Stimulated activated CD8-positive, alpha-beta memory T cell treated with anti-CD3 and anti-CD28 coated beads, Interleukin-7, amount 100 ng/mL, for 4 hours (primary cell): ENCODE measurements around the gene MIER2.
"Not testable (repeated sequence)": the region's sequence is repeated elsewhere in the genome, so short reads cannot be mapped to it uniquely, and the experiment has no call there.

Experiments
- DNase-seq, 2 donors: peaks; one replicate each; pipeline ENCODE4 v3.0.0-alpha.2; 2020; ENCODE audit warnings: low read depth in 2 of 2

Gene MIER2

GRCh38 chr19:359653-359925 lies 15.0 kb upstream of the MIER2 start:
- no peak for DNase-seq

DNA sequence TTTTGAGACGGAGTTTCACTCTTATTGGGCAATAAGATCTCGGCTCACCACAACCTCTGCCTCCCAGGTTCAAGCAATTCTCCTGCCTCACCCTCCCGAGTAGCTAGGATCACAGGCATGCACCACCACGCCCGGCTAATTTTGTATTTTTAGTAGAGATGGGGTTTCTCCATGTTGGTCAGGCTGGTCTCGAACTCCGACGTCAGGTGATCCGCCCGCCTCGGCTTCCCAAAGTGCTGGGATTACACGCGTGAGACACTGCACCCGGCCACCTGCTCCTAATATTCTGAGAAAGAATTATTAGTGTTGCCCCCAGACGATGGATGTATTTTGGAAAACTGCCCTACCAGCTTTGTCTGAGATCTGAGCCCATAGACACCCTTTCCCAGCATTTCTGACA lies 10.9 kb upstream of the MIER2 start:
- not testable (repeated sequence) for DNase-seq

- no peak for DNase-seq
These were observed 10.5 kb upstream of the MIER2 start for GRCh38 chr19:355134-355533.

- no peak for DNase-seq
These were observed 7.5 kb upstream of the MIER2 start for GRCh38 chr19:351976-352625.

DNA sequence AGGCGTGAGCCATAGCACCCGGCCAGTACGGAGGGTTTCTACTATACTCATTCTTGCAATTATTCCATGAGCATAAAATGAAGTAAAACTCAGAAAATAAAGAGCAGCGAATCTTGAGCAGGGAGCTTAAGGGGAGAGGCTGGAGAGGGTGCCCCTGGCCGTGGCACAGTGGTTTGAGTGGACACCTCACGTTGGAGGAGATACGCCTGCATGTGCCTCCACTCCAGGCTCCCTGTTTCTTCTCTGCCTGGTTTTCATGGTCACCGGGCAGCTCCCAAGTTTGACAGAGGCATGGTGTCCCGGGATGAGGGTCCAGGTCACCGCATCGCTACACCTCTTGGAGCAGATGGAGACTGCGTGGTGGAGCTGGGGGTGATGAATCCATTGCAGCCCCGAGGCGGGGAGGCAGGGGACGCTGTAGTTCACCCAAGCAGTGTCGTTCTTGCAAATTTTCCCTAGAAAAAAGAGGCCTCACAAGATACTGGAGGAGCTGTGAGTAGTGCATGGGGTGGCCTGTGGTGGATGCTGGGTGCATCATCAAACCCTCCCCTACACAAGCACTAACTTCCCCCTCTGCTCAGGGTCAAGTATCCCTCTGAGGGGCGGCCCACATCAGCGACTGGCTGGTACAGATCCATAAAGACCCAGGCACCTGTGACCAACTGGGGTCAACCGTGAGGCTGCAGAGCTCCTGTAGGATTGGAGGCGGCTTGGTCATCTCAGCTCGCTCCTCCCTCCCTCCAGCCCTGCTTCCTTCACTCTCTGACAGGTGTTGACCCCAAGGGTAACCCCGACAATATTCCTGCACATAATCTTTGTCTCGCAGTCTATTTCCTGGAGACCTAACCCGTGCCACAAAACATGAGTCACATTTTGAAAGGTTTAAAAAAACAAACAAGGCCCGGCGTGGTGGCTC lies 3.6 kb upstream of the MIER2 start:
- no peak for DNase-seq

DNA sequence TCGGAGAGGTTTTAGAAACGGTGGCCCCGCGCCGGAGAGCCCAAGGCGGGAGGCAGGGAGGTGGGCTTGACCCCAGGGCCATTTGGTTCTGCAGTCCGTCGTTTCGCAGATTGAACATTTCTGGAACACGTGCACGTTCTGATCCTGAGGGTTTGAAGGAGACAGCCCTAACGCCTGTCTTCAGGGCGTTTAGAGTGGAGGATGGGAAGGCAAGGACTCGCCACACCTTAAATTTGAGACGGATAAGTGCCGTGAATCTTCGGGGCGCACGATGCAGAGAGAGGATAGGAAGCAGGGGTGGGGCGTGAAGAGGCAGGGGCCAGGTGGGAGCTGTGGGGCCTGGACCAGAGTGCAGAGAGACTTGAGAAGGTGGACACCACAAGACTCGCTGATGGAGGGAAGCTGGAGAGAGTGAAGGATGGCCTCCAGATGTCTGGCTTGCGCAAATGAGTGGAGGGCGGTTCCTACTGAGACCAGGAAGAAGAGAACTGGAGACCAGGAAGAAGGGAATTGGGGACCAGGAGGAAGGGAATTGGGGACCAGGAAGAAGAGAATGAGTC lies 804 bp upstream of the MIER2 start:
- no peak for DNase-seq

DNA sequence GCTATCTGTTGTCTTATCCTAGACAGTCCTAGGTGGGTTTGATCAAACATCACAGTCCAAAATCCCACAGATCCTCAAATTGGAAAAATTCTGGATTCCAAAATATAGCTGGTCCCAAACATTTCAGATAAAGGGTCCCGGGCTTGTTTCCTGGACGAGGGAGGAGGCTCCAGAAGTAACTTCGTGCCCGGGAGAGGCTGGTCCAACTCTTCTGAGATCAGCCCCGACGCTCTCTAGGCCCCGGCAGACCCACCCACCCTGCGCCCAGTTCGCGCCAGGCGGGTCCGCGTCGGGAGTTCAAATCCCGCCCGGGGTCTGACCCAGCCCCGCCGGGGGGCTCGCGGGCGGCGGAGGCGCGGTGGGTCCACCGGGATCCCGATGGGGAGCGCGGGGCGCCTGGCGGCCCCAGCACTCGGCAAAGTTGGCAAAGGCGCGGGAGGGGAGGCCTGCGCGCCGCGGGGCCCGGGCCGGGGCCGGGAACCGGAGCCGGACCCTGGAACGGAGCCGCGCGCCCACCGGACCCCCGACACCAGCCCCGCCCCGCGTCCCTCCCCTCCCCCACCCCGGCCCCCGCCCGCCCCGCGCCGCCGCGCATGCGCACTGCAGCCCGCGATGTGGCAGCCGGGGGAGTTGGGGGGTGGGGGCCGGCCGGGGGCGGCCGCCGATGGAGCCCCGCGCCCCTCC lies 513 bp downstream of the MIER2 start:
- DNase-seq: peak in 1 of 2 donors; percentile 33

GRCh38 chr19:343451-343931 lies 1.1 kb downstream of the MIER2 start:
- no peak for DNase-seq

- DNase-seq: no peak
These were observed 1.7 kb downstream of the MIER2 start for GRCh38 chr19:342801-343421.

GRCh38 chr19:342128-342455 lies 2.5 kb downstream of the MIER2 start:
- no peak for DNase-seq

DNA sequence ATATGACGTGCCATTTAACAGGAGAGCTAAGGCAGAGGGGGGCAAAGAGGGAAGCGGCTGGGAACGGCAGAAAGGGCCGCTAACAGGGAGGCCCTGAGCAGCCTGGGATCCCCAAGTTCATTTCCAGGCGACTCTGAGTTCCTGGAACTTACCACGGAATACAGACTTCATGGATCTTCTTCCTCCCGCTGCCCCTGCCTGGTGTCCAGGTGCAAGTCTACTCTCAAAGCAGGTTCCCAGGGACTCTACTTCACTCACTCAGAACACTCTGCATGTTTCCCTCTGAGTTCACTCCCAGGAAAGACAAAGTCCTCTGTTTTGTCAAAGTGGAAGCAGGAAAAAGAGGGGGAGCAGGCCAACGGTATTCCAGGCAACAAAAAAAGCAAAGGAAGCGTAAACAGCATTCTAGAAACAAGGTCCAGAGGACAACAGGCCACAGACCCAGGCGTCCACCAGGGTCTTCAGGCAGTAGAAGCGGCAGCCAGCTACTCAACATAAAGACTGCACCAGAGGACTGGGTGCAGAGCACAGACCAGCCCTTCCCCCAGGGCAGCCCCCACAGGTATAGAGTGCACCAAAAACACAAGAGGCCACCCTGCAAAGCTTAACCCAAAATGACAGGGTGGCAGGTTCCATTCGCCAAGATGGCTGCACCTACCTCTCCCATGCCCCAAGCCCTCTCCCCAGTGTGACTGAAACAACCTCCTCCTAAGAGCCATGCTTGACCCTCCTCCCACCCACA lies 3.0 kb downstream of the MIER2 start:
- DNase-seq: no peak

GRCh38 chr19:340620-341385 lies 3.8 kb downstream of the MIER2 start:
- no peak for DNase-seq

- no peak for DNase-seq
These were observed 5.2 kb downstream of the MIER2 start for GRCh38 chr19:339262-339887.

DNA sequence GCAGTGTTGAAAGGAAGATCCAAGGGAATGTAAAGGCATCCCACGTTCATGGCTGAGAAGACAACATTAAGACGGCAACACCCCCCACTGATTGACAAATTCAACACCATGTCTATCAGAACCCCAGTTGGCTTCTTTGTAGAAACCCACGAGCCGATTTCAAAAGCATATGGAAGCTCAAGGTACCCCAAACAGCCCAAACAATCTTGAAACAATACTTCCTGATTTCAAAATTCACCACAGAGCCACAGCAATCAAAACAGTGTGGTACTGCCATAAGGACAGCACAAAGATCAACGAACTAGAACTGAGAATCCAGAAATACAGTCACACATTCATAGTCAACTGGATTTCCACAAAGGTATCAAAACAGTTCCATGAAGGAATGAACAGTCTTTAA lies 6.2 kb downstream of the MIER2 start:
- DNase-seq: no peak

DNA sequence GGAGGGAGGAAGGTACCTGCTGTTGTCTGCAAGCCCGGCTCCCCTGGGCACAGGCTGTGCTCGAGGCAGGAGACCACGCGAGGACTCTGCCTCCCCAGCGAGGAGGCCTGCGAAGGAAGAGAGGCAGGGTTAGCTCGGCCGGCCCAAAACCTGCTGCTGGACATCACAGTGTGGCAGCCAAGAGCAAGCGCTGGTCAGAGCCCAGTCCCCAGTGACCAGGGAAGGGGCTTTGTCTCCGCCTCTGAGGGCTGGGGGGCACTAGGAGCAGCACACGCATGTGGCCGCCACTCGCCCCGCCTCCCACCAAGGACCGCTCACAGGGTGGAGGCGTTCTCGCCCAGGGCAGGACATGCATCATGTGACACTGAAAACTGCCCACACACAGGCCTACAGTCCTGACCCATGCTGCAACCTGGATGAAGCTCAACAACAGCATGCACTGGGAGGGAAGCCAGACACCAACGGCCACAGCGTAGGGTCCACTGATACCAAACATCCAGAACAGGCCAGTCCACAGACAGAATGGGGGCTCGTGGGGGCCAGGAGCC lies 8.5 kb downstream of the MIER2 start:
- DNase-seq: no peak

DNA sequence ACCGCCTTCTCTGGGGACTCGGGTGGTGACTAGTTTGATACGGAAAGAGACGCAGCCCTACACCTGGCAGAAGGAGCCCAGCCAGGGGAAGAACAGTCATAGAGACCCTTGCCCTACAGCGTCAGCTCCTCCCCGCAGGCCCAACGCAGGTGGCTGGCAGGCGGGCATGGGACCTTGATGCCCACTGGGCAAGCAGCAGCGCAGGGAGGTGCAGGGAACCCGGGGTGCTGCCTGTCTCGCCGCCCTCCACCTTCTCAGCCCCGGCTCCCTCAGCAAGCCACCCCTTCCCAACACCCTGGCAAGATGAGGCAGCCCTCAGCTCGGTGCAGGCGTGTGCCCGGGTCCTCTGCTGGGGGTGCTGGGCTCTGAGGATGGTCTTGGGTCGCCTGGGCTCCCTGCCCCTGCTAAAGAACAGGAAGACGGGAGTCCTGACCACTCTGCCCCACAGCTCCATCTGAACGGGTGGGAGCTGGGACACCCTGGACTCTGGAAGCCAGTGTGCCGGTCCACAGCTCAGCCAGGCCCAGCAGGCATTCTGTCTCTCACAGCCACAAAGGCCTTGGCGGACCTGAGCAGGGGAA lies 9.0 kb downstream of the MIER2 start:
- no peak for DNase-seq

- no peak for DNase-seq
These were observed 9.5 kb downstream of the MIER2 start for GRCh38 chr19:335072-335471.

DNA sequence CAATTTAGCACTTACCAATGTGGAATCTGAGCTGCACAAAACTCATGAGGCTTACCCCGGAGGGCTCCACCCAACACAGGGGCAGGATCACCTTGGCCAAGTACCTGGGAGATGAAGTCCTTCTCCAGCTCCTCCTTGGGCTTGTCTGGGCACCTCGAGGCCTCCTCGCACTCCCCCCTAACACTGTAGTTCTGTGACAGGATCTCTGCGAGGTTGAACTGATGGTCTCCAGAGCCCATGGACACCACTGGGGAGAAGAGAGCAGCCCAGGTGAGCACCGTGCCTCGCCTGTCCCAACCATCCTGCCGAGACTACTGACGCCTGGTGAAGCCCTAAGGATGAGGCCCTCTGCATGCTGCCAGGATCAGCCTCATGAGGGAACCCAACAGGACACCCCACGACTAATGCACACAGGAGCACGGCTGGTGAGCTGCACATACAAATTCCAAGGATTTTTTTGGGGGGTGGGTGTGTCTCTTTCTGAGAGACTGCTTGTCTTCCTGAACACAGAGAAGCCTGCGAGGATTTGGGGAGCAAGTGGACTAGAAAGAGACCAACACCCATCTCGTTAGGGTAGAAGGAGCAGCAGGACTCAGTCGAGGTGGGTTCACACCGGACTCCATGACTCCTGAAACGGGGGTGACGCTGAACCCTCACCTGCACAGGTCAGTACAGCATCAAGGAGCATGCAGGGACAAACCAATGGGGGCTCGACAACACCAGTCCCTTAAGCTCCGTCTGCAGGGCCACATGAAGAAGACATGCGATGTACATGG lies 10.1 kb downstream of the MIER2 start:
- DNase-seq: no peak

GRCh38 chr19:330503-330902 lies 14.1 kb downstream of the MIER2 start:
- no peak for DNase-seq
